Measurements from ENCODE around the gene CAMK2D.
"Not testable (repeated sequence)": the region's sequence is repeated elsewhere in the genome, so short reads cannot be mapped to it uniquely, and the experiment has no call there.

CAMK2D gene

DNA sequence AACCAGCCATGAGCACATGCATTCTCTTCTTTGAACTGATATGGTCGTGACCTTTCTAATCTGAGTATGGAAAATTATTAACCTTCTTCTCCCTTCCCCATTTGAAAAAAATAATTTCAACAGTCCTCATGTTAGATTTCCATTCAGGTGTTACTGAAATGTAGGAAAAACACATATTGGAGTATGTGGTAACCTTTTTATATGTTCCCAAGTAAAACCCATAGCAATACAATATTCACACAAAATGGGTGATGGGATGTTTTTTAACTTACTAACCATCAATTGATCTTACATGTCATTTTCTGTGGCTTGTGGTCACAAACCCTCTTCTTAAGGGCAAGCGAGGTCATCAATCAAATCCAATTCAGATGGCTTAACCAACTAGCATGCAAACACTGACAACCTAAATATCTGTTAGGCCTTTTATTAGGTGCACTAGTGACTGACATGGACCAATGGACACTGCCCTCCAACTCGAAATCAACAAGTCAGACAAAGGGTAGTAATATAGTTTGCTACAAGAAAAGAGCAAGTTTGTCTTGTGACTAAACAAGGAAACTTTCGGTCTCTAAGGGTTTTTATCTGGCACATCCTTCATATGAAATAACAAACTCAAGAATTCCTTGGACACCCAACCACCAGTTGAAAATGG, 74.3 kb downstream of the CAMK2D start:
- no peak for TF ChIP-seq SNAI2 (CRISPR knock-in tag; IDR thresholded peaks at IDR 0.05)
- TF ChIP-seq, protein P1, sequence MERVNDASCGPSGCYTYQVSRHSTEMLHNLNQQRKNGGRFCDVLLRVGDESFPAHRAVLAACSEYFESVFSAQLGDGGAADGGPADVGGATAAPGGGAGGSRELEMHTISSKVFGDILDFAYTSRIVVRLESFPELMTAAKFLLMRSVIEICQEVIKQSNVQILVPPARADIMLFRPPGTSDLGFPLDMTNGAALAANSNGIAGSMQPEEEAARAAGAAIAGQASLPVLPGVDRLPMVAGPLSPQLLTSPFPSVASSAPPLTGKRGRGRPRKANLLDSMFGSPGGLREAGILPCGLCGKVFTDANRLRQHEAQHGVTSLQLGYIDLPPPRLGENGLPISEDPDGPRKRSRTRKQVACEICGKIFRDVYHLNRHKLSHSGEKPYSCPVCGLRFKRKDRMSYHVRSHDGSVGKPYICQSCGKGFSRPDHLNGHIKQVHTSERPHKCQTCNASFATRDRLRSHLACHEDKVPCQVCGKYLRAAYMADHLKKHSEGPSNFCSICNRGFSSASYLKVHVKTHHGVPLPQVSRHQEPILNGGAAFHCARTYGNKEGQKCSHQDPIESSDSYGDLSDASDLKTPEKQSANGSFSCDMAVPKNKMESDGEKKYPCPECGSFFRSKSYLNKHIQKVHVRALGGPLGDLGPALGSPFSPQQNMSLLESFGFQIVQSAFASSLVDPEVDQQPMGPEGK (CRISPR knock-in tag; IDR thresholded peaks at IDR 0.05; ENCODE audit: borderline replicate concordance), result no peak
- TF ChIP-seq, protein P2, sequence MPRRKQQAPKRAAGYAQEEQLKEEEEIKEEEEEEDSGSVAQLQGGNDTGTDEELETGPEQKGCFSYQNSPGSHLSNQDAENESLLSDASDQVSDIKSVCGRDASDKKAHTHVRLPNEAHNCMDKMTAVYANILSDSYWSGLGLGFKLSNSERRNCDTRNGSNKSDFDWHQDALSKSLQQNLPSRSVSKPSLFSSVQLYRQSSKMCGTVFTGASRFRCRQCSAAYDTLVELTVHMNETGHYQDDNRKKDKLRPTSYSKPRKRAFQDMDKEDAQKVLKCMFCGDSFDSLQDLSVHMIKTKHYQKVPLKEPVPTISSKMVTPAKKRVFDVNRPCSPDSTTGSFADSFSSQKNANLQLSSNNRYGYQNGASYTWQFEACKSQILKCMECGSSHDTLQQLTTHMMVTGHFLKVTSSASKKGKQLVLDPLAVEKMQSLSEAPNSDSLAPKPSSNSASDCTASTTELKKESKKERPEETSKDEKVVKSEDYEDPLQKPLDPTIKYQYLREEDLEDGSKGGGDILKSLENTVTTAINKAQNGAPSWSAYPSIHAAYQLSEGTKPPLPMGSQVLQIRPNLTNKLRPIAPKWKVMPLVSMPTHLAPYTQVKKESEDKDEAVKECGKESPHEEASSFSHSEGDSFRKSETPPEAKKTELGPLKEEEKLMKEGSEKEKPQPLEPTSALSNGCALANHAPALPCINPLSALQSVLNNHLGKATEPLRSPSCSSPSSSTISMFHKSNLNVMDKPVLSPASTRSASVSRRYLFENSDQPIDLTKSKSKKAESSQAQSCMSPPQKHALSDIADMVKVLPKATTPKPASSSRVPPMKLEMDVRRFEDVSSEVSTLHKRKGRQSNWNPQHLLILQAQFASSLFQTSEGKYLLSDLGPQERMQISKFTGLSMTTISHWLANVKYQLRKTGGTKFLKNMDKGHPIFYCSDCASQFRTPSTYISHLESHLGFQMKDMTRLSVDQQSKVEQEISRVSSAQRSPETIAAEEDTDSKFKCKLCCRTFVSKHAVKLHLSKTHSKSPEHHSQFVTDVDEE (CRISPR knock-in tag; IDR thresholded peaks at IDR 0.05), result no peak
- no peak for TF ChIP-seq ESRRG (CRISPR knock-in tag; IDR thresholded peaks at IDR 0.05)
- 0 out of 2 replicates have a peak, but pooled peaks have one; percentile 7 for TF ChIP-seq ISL1 (CRISPR knock-in tag; IDR thresholded peaks at IDR 0.05)
- TF ChIP-seq ZNF8 (CRISPR knock-in tag; IDR thresholded peaks at IDR 0.05), result no peak
- TF ChIP-seq PPARA (CRISPR knock-in tag; IDR thresholded peaks at IDR 0.05; ENCODE audit: borderline replicate concordance), result no peak
- no peak for ATAC-seq

DNA sequence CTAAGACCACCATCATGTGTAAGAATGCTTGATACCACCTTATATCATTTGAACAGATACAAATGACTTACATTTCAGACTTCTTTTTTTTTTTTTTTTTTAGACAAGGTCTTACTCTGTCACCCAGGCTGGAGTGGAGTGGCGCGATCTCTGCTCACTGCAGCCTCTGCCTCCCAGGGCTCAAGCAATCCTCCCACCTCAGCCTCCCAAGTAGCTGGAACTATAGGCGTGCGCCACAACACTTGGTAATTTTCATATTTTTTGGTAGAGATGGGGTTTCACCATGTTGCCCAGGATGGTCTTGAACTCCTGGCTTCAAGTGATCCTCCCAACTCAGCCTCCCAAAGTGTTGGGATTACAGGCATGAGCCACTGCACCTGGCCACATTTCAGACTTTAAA, 76.4 kb downstream of the CAMK2D start:
- not testable (repeated sequence) for ATAC-seq

DNA sequence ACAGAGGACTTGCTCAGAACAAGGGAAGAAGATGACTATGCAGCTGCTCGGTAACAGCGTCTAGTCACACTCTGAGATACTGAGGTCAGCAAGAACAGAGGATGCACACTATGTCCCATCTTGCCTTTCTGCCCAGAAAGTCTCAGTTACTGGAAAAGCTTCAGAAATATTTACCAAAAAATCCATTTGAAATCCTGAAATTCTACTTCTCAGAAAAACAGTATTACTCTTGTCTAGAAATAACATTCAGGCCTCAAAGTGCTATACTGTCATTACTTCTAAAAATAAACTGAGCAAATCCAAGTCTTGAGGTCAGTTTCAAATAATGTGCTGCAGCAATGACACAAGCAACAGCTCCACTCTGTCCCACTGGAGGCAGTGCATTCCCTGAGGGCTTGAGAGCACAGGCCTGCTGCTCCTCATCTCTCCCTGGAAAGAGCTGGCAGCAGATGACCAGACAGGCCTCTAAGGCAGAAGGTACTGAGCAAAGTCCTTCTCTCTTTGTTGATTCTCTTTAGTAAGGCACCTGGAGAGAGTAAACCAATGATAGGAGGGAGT, 76.9 kb downstream of the CAMK2D start:
- ATAC-seq, result peak; percentile 97
- TF ChIP-seq ZC3H10 (CRISPR knock-in tag; IDR thresholded peaks at IDR 0.05) (no peak), BACH2 (CRISPR knock-in tag; IDR thresholded peaks at IDR 0.05; ENCODE audit: borderline replicate concordance) (no peak), ISL1 (CRISPR knock-in tag; IDR thresholded peaks at IDR 0.05) (no peak), ZNF565 (CRISPR knock-in tag; conservative IDR thresholded peaks at IDR 0.05; ENCODE audit: low read depth) (no peak), ZNF8 (CRISPR knock-in tag; IDR thresholded peaks at IDR 0.05) (no peak), PPARA (CRISPR knock-in tag; IDR thresholded peaks at IDR 0.05; ENCODE audit: borderline replicate concordance) (no peak), TOX (CRISPR knock-in tag; IDR thresholded peaks at IDR 0.05; ENCODE audit: borderline replicate concordance) (no peak), ARNTL (CRISPR knock-in tag; IDR thresholded peaks at IDR 0.05; ENCODE audit: borderline replicate concordance, low read depth) (no peak), ZFP30 (CRISPR knock-in tag; IDR thresholded peaks at IDR 0.05) (no peak)
- TF ChIP-seq, protein P3, sequence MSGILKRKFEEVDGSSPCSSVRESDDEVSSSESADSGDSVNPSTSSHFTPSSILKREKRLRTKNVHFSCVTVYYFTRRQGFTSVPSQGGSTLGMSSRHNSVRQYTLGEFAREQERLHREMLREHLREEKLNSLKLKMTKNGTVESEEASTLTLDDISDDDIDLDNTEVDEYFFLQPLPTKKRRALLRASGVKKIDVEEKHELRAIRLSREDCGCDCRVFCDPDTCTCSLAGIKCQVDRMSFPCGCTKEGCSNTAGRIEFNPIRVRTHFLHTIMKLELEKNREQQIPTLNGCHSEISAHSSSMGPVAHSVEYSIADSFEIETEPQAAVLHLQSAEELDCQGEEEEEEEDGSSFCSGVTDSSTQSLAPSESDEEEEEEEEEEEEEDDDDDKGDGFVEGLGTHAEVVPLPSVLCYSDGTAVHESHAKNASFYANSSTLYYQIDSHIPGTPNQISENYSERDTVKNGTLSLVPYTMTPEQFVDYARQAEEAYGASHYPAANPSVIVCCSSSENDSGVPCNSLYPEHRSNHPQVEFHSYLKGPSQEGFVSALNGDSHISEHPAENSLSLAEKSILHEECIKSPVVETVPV (CRISPR knock-in tag; IDR thresholded peaks at IDR 0.05), result no peak
- TF ChIP-seq, protein P4, sequence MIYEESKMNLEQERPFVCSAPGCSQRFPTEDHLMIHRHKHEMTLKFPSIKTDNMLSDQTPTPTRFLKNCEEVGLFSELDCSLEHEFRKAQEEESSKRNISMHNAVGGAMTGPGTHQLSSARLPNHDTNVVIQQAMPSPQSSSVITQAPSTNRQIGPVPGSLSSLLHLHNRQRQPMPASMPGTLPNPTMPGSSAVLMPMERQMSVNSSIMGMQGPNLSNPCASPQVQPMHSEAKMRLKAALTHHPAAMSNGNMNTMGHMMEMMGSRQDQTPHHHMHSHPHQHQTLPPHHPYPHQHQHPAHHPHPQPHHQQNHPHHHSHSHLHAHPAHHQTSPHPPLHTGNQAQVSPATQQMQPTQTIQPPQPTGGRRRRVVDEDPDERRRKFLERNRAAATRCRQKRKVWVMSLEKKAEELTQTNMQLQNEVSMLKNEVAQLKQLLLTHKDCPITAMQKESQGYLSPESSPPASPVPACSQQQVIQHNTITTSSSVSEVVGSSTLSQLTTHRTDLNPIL (CRISPR knock-in tag; IDR thresholded peaks at IDR 0.05; ENCODE audit: low read depth), result no peak

DNA sequence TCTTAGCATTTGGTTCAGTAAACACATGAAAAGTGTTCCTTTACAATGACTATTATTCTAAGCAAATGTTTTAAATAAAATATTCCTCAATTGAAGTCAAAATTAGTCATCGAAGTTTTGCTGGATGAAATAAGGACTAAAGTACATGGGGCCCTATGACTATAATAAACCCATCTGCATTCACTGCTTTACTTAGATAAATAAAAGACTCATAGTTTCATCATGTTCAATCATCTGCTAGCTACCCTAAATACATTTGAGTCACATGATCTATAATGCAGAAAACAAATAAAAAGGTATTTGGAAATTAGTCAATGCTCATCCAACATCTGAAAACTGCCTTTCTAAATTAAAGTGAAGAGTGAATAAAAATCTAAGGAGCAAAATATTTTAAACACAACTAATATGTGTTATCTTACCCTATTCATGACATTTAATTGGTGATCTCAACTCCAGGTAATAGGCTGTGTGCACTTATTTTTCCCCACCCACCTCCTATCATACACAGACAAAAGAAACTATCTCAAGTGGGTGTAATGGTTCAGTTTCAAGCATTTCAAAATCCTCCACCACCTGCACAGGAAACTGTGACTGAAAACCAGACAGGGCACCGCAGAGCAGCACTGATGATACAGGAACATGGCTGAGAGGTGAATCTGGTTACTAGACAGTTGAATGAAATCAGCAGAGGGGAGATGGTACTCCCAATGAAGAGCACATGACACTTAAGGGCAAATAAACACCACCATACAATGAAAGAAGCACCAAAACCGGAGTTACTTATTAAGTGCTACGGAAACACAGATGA, 78.6 kb downstream of the CAMK2D start:
- ATAC-seq, result no peak
- TF ChIP-seq RARB (CRISPR knock-in tag; IDR thresholded peaks at IDR 0.05), result no peak
- no peak for TF ChIP-seq TCF4 (CRISPR knock-in tag; IDR thresholded peaks at IDR 0.05; ENCODE audit: borderline replicate concordance)
- TF ChIP-seq, protein P1 (CRISPR knock-in tag; IDR thresholded peaks at IDR 0.05; ENCODE audit: borderline replicate concordance), result no peak
- TF ChIP-seq PPARA (CRISPR knock-in tag; IDR thresholded peaks at IDR 0.05; ENCODE audit: borderline replicate concordance), result no peak
- TF ChIP-seq, protein P3 (CRISPR knock-in tag; IDR thresholded peaks at IDR 0.05), result no peak
- no peak for TF ChIP-seq GLIS3 (CRISPR knock-in tag; IDR thresholded peaks at IDR 0.05)
- TF ChIP-seq ZNF565 (CRISPR knock-in tag; conservative IDR thresholded peaks at IDR 0.05; ENCODE audit: low read depth), result no peak
- no peak for TF ChIP-seq ZC3H10 (CRISPR knock-in tag; IDR thresholded peaks at IDR 0.05)
- TF ChIP-seq, protein P2 (CRISPR knock-in tag; IDR thresholded peaks at IDR 0.05), result no peak
- TF ChIP-seq ZFP30 (CRISPR knock-in tag; IDR thresholded peaks at IDR 0.05), result no peak
- TF ChIP-seq ZNF70 (CRISPR knock-in tag; IDR thresholded peaks at IDR 0.05), result no peak
